B cell (primary cell): ENCODE measurements around the gene PAF1. TPM values are rescaled to one million over a fixed set of nuclear protein-coding genes. Genes with fewer than 3 reads are reported as not detected.
A peak's percentile ranks its signal among the peaks of the same experiment; 100 is the strongest.

Experiments used
- ATAC-seq: fragments of 200-7000 bp; cut with Tn5 transposase; one replicate; pipeline ENCODE4 v1.10.0; 2021; ENCODE audit warnings: low read depth, mild to moderate bottlenecking, moderate number of reproducible peaks, moderate library complexity
- CTCF ChIA-PET: fragments of 350-600 bp; sonication (Branson Sonifier 250); formaldehyde crosslinking; loops from one replicate; lab custom pipeline; 2021; ENCODE audit warnings: antibody characterized with exemption, inconsistent platforms; lab: Charles Lee
- POLR2A ChIA-PET: fragments of 350-600 bp; sonication (Branson Sonifier 250); formaldehyde crosslinking; loops from one replicate; lab custom pipeline; 2021; ENCODE audit warnings: antibody characterized with exemption; lab: Charles Lee
- DNase-seq: peaks from one replicate; pipeline ENCODE4 v3.0.0; 2013
- H2AFZ ChIP-seq: 2 replicates; pipeline ENCODE4 v1.6.1; 2012; ENCODE audit warnings: mild to moderate bottlenecking, low read depth, low read length; ENCODE audit not compliant: insufficient read depth, poor library complexity, severe bottlenecking
- H3K27ac ChIP-seq, 2 donors: 1 replicate in 1 of 2; 2 replicates in 1 of 2; pipeline ENCODE4 v1.5.1; 2012 to 2013; ENCODE audit warnings: low read length in 2 of 2, mild to moderate bottlenecking in 2 of 2, moderate library complexity in 1 of 2
- H3K27me3 ChIP-seq, 4 experiments: fragments of 200-600 bp in 1 of 4; sonication (generic) in 1 of 4; replicated peaks in 1 of 4; 1 replicate in 2 of 4; 2 replicates in 2 of 4; pipeline versions ENCODE4 v1.6.1 to v1.7.0; 2013 to 2016; ENCODE audit warnings: low read length in 3 of 4, mild to moderate bottlenecking in 2 of 4, mixed read lengths in 1 of 4, moderate library complexity in 1 of 4; ENCODE audit not compliant: insufficient read depth in 4 of 4, control insufficient read depth in 3 of 4; ENCODE audit errors: control extremely low read depth in 1 of 4
- H3K36me3 ChIP-seq, 2 experiments: replicated peaks in 1 of 2; 1 replicate in 1 of 2; 2 replicates in 1 of 2; pipeline versions ENCODE4 v1.6.1 to v1.7.1; 2013; ENCODE audit warnings: low read length in 1 of 2; ENCODE audit not compliant: insufficient read depth in 2 of 2, control insufficient read depth in 1 of 2; ENCODE audit errors: control extremely low read depth in 1 of 2, extremely low read depth in 1 of 2
- H3K4me1 ChIP-seq, 2 donors: fragments of 200-600 bp in 1 of 2; sonication (generic) in 1 of 2; 1 replicate in 1 of 2; 2 replicates in 1 of 2; pipeline versions ENCODE4 v1.5.1 to v1.6.1; 2013 to 2017; ENCODE audit warnings: low read length in 2 of 2; ENCODE audit not compliant: control insufficient read depth in 2 of 2, insufficient read depth in 2 of 2
- H3K4me2 ChIP-seq: replicated peaks from 2 replicates; pipeline ENCODE3; 2012; ENCODE audit warnings: mild to moderate bottlenecking, low read depth, low read length; ENCODE audit not compliant: poor library complexity, severe bottlenecking
- H3K4me3 ChIP-seq, 5 experiments: fragments of 200-600 bp in 1 of 5; sonication (generic) in 1 of 5; 1 replicate in 3 of 5; 2 replicates in 2 of 5; pipeline versions ENCODE4 v1.5.1 to v1.7.0; 2011 to 2016; ENCODE audit warnings: low read length in 4 of 5, mild to moderate bottlenecking in 4 of 5, low read depth in 2 of 5, control low read depth in 1 of 5, moderate library complexity in 1 of 5; ENCODE audit not compliant: insufficient read depth in 1 of 5; ENCODE audit errors: control extremely low read depth in 1 of 5, extremely low read depth in 1 of 5
- H3K79me2 ChIP-seq: fragments of 200-600 bp; sonication (generic); one replicate; pipeline ENCODE4 v1.6.0; 2016; ENCODE audit warnings: low read length; ENCODE audit not compliant: control insufficient read depth, insufficient read depth
- H3K9ac ChIP-seq: fragments of 200-600 bp; sonication (generic); 2 replicates; pipeline ENCODE4 v1.6.1; 2017; ENCODE audit warnings: mild to moderate bottlenecking, low read length, moderate library complexity
- H3K9me3 ChIP-seq, 3 donors: one replicate each; pipeline versions ENCODE4 v1.6.1 to v1.7.1; 2013; ENCODE audit warnings: low read length in 2 of 3; ENCODE audit not compliant: control insufficient read depth in 2 of 3, insufficient read depth in 1 of 3; ENCODE audit errors: control extremely low read depth in 1 of 3
- H4K20me1 ChIP-seq: 2 replicates; pipeline ENCODE4 v1.6.0; 2012; ENCODE audit warnings: mild to moderate bottlenecking, low read length; ENCODE audit not compliant: insufficient read depth, control insufficient read depth, poor library complexity, severe bottlenecking
- H3K27ac Mint-ChIP-seq: one replicate; pipeline ENCODE4 v1.8.0; 2021; ENCODE audit warnings: mixed read lengths
- H3K27me3 Mint-ChIP-seq: one replicate; pipeline ENCODE4 v1.8.0; 2021; ENCODE audit warnings: mixed read lengths
- H3K4me1 Mint-ChIP-seq: one replicate; pipeline ENCODE4 v1.8.0; 2021; ENCODE audit warnings: mixed read lengths
- H3K4me3 Mint-ChIP-seq: one replicate; pipeline ENCODE4 v1.8.0; 2021; ENCODE audit warnings: mixed read lengths
- H3K9me3 Mint-ChIP-seq: one replicate; pipeline ENCODE4 v1.8.0; 2022; ENCODE audit warnings: mixed read lengths; ENCODE audit not compliant: insufficient read depth
- CTCF ChIP-seq: fragments of 200-600 bp; IDR thresholded peaks from one replicate; pipeline ENCODE4 v1.8.0; 2022; ENCODE audit warnings: antibody characterized with exemption, mild to moderate bottlenecking
- EZH2 ChIP-seq: IDR thresholded peaks from 2 replicates; pipeline ENCODE4 v1.6.1; 2012; ENCODE audit warnings: borderline replicate concordance, low read depth, mild to moderate bottlenecking, moderate library complexity, low read length; ENCODE audit not compliant: insufficient read depth, poor library complexity, severe bottlenecking
- WGBS: methylation state at CpG from one replicate; pipeline ENCODE4 v1.1.5; 2013; ENCODE audit warnings: missing lambda C conversion rate; ENCODE audit not compliant: insufficient coverage; 5-methylcytosine and 5-hydroxymethylcytosine counted together
- intact Hi-C: fragments of 100-400 bp; cut with micrococcal nuclease; formaldehyde crosslinking; loops from one replicate; pipeline ENCODE4 v1.10.0; 2022
- polyA plus RNA-seq: library from polyadenylated mRNA; depleted of rRNA; stranded (reverse); fragments of >200 nt; gene quantifications from 2 replicates; pipeline ENCODE4 v1.2.3, GENCODE V29; 2012
- total RNA-seq, 2 donors: library from RNA; stranded (reverse); fragments of 120-200 nt in 1 of 2; gene quantifications; 1 replicate in 1 of 2; 2 replicates in 1 of 2; pipeline versions ENCODE4 v1.2.3 to v1.2.4, GENCODE V29; 2013 to 2022

Gene PAF1
- total and polyA plus RNA-seq, 2 donors (not counting 1 experiment from before 2014, with no cell fraction given), result 59.9 to 387 TPM

DNA sequence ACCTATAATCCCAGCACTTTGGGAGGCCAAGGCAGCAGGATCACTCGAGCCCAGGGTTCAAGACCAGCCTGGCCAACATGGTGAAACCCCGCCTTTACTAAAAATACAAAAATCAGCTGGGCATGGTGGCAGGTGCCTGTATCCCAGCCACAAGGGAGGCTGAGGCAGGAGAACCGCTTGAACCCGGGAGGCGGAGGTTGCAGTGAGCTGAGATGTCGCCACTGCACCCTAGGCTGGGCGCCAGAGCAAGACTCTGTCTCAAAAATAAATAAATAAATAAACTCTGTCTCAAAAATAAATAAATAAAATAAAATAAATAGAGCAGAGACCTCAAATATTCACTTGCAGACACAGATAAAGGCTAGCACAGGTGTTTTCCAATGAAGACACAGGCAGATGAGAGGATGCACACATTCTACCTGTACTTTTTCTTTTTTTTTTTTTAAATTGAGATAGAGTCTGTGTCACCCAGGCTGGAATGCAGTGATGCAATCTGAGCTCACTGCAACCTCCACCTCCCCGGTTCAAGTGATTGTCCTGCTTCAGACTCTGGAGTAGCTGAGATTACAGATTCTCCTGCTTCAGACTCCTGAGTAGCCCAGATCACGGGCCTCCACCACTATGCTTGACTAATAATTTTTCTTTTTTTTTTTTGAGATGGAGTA lies 47.5 kb upstream of the PAF1 start:
- Histone ChIP-seq H3K9ac (no peak overlapping the region), H3K27ac (no peak overlapping the region), H2AFZ (no peak overlapping the region), H3K9me3 (no peaks in the 10 kb centered on the region), H3K4me2 (no peak overlapping the region), H3K79me2 (peaks cover 39% of the 10 kb centered on the region), H3K36me3 (peaks cover 2 to 15% of the 10 kb centered on the region in 2 experiments), H3K27me3 (no peaks in the 10 kb centered on the region), H3K4me1 (peaks cover 28 to 29% of the 10 kb centered on the region in 2 donors), H3K4me3 (no peak overlapping the region), H4K20me1 (peaks cover 22% of the 10 kb centered on the region)
- no peak for DNase-seq
- TF ChIP-seq EZH2, result no peak
- no peak for TF ChIP-seq CTCF
- ChIA-PET POLR2A (no interaction called here), CTCF (interaction anchor here (0.9 to 1.6 kb wide), 3 partner anchors 36 to 95 kb away, joined by 3 to 8 read pairs (median 3); partner anchors contain the start of gene EID2B)
- intact Hi-C loops, result no loop called here
- Mint-ChIP-seq H3K4me3 (no peak overlapping the region), H3K27me3 (no peaks in the 10 kb centered on the region), H3K9me3 (no peaks in the 10 kb centered on the region), H3K27ac (no peak overlapping the region), H3K4me1 (peaks cover 41% of the 10 kb centered on the region)
- 95% methylated on average over 3 of the region's 9 CpGs for WGBS
- no peak for ATAC-seq

GRCh38 chr19:39436350-39436716 lies 45.4 kb upstream of the PAF1 start:
- Histone ChIP-seq H3K27ac (peak overlapping the region; percentile 70 to 93), H4K20me1 (peaks cover 34% of the 10 kb centered on the region), H3K4me3 (peak overlapping the region; percentile 61 to 100 (median 84)), H3K36me3 (peaks cover 6 to 34% of the 10 kb centered on the region in 2 experiments), H3K4me1 (peaks cover 29% of the 10 kb centered on the region in 2 donors), H2AFZ (peak overlapping the region; percentile 86), H3K79me2 (peaks cover 49% of the 10 kb centered on the region), H3K9ac (peak overlapping the region; percentile 96), H3K9me3 (no peaks in the 10 kb centered on the region), H3K4me2 (peak overlapping the region; percentile 92), H3K27me3 (no peaks in the 10 kb centered on the region)
- H3K9me3 Mint-ChIP-seq, result no peaks in the 10 kb centered on the region
- no peak for TF ChIP-seq EZH2
- TF ChIP-seq CTCF, result no peak
- CTCF ChIA-PET, result interaction anchor here (0.7 to 1.8 kb wide), 12 partner anchors 9 to 237 kb away, joined by 3 to 28 read pairs (median 5); partner anchors contain the start of genes EID2B, MED29, PAF1 and PLEKHG2
- H3K27me3 Mint-ChIP-seq, result no peaks in the 10 kb centered on the region
- POLR2A ChIA-PET, result interaction anchor here (0.7 to 1.9 kb wide), 18 partner anchors 9 to 100 kb away, joined by 3 to 42 read pairs (median 10); partner anchors contain the start of genes GMFG, MED29, PAF1 and PLEKHG2
- H3K27ac Mint-ChIP-seq, result peak overlapping the region; percentile 100
- peaks cover 45% of the 10 kb centered on the region for H3K4me1 Mint-ChIP-seq
- WGBS, result 9% methylated on average over 2 of the region's 2 CpGs
- DNase-seq, result no peak
- peak overlapping the region; percentile 100 for H3K4me3 Mint-ChIP-seq
- intact Hi-C loops, result loop anchor here (1.0 kb wide), 5 partner anchors 9 to 311 kb away; partner anchors contain the start of genes EID2B, PAK4, PLEKHG2 and SUPT5H
- ATAC-seq, result no peak
